WI38 (cell line): ENCODE results near the gene EMC8.

Experiments
- H3K4me3 ChIP-seq: 2 replicates; pipeline ENCODE4 v1.5.1; 2011; ENCODE audit warnings: low read depth, mild to moderate bottlenecking, control low read depth, low read length
- CTCF ChIP-seq: IDR thresholded peaks from 2 replicates; pipeline ENCODE4 v1.5.1; 2012; ENCODE audit warnings: low read depth, mild to moderate bottlenecking, control low read depth, low read length

The EMC8 gene

GRCh38 chr16:85763616-85764015 lies 35.7 kb downstream of the EMC8 start:
- no peak for TF ChIP-seq CTCF
- no peak overlapping the region for H3K4me3 ChIP-seq

- H3K4me3 ChIP-seq = no peak overlapping the region
- TF ChIP-seq CTCF = no peak
These were observed 36.4 kb downstream of the EMC8 start for GRCh38 chr16:85762970-85763369.

GRCh38 chr16:85761861-85762260 lies 37.5 kb downstream of the EMC8 start:
- no peak overlapping the region for H3K4me3 ChIP-seq
- no peak for TF ChIP-seq CTCF

- TF ChIP-seq CTCF = 0 out of 2 replicates have a peak, but pooled peaks have one; percentile 14
- no peak overlapping the region for H3K4me3 ChIP-seq
These were observed 39.5 kb downstream of the EMC8 start for GRCh38 chr16:85759631-85760419.

- H3K4me3 ChIP-seq = no peak overlapping the region
- no peak for TF ChIP-seq CTCF
These were observed 40.2 kb downstream of the EMC8 start for GRCh38 chr16:85759136-85759535.

GRCh38 chr16:85757341-85757822 lies 42.0 kb downstream of the EMC8 start:
- no peak overlapping the region for H3K4me3 ChIP-seq
- no peak for TF ChIP-seq CTCF

- no peak overlapping the region for H3K4me3 ChIP-seq
These were observed 43.2 kb downstream of the EMC8 start for GRCh38 chr16:85755929-85756768.

More at GRCh38 chr16:85755929-85756768, 43.2 kb downstream of the EMC8 start:
- no peak for TF ChIP-seq CTCF
